Left ventricle myocardium inferior (tissue), 1 donor: ENCODE data around the gene PC. TPM values are rescaled to one million over a fixed set of nuclear protein-coding genes. Genes with fewer than 3 reads are reported as not detected.
"Not testable (repeated sequence)": the region's sequence is repeated elsewhere in the genome, so short reads cannot be mapped to it uniquely, and the experiment has no call there.

Experiments used
- DNase-seq: peaks from one replicate; pipeline ENCODE4 v3.0.0-alpha.2; 2020
- H3K27ac ChIP-seq: fragments of 200-600 bp; replicated peaks from 2 replicates; pipeline ENCODE4 v1.8.0; 2021
- H3K27me3 ChIP-seq: fragments of 200-600 bp; 2 replicates; pipeline ENCODE4 v1.8.0; 2021; ENCODE audit warnings: low read depth
- H3K36me3 ChIP-seq: fragments of 200-600 bp; 2 replicates; pipeline ENCODE4 v1.8.0; 2021
- H3K4me1 ChIP-seq: fragments of 200-600 bp; 2 replicates; pipeline ENCODE4 v1.8.0; 2021
- H3K4me3 ChIP-seq: fragments of 200-600 bp; 2 replicates; pipeline ENCODE4 v1.8.0; 2021; ENCODE audit warnings: mild to moderate bottlenecking, moderate library complexity
- H3K9me3 ChIP-seq: fragments of 200-600 bp; replicated peaks from 2 replicates; pipeline ENCODE4 v1.8.0; 2021
- CTCF ChIP-seq: fragments of 200-600 bp; IDR thresholded peaks from 2 replicates; pipeline ENCODE4 v1.8.0; 2021; ENCODE audit warnings: antibody characterized with exemption, mild to moderate bottlenecking, borderline replicate concordance
- intact Hi-C: fragments of 100-400 bp; cut with micrococcal nuclease; formaldehyde crosslinking; loops from one replicate; pipeline ENCODE4 v1.11.0; 2022
- total RNA-seq: library from RNA; stranded (reverse); fragmentation: NEBNext Ultra II Directional; extraction: Animal tissue kit (Norgen Biotek cat#: 25700); gene quantifications from one replicate; pipeline ENCODE4 v1.2.1, GENCODE V29; 2021
- donor health status: DM: no; HTN: yes; CAD: no; lungs with severe emphysema.

PC gene
- total RNA-seq, 1 donor from 2014 or later: 10.3 TPM

GRCh38 chr11:66815646-66816045 lies 142.5 kb downstream of the PC start:
- intact Hi-C loops: loop anchor here (10.0 kb wide), 1 partner anchor 101 kb away; no protein-coding TSS in a partner anchor
- H3K27ac ChIP-seq: no peak overlapping the region
- no peaks in the 10 kb centered on the region for H3K27me3 ChIP-seq
- no peak overlapping the region for H3K4me3 ChIP-seq
- no peaks in the 10 kb centered on the region for H3K36me3 ChIP-seq
- H3K4me1 ChIP-seq: no peaks in the 10 kb centered on the region
- no peak for DNase-seq
- no peak for TF ChIP-seq CTCF
- no peaks in the 10 kb centered on the region for H3K9me3 ChIP-seq

DNA sequence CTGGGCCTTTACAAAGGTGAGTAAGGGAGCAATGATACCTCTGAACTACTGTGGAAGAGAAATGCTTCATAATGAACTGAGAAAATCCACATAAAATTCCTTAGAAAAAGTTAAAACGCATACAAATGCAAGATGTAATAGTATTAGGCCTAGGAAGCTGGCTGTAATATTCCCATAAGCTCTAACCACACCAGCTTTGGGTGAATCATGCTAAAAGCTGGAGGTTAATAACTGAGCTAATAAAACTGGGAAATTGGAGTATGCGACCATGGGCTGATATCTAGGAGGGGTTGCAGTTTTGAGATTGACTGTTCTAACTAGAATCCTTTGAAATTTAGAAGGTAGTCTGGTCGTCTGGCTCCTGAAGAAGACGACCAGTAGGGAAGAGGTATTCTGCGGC lies 143.5 kb downstream of the PC start:
- intact Hi-C loops: loop anchor here (10.0 kb wide), 1 partner anchor 100 kb away; no protein-coding TSS in a partner anchor
- Histone ChIP-seq H3K27ac (no peak overlapping the region), H3K9me3 (no peaks in the 10 kb centered on the region), H3K4me1 (no peaks in the 10 kb centered on the region), H3K4me3 (no peak overlapping the region), H3K27me3 (no peaks in the 10 kb centered on the region), H3K36me3 (no peaks in the 10 kb centered on the region)
- no peak for DNase-seq
- no peak for TF ChIP-seq CTCF

- H3K27me3 ChIP-seq: no peaks in the 10 kb centered on the region
- intact Hi-C loops: loop anchor here (10.0 kb wide), 1 partner anchor 96 kb away; no protein-coding TSS in a partner anchor
- no peak for DNase-seq
- no peaks in the 10 kb centered on the region for H3K4me1 ChIP-seq
- no peak overlapping the region for H3K27ac ChIP-seq
- no peaks in the 10 kb centered on the region for H3K36me3 ChIP-seq
- no peak for TF ChIP-seq CTCF
- H3K9me3 ChIP-seq: no peaks in the 10 kb centered on the region
- H3K4me3 ChIP-seq: no peak overlapping the region
Observed at GRCh38 chr11:66810576-66811185, 147.5 kb downstream of the PC start.

GRCh38 chr11:66809592-66809991 lies 148.6 kb downstream of the PC start:
- no peak overlapping the region for H3K27ac ChIP-seq
- intact Hi-C loops: no loop called here
- no peaks in the 10 kb centered on the region for H3K4me1 ChIP-seq
- no peak overlapping the region for H3K4me3 ChIP-seq
- DNase-seq: no peak
- no peaks in the 10 kb centered on the region for H3K36me3 ChIP-seq
- no peak for TF ChIP-seq CTCF
- H3K27me3 ChIP-seq: no peaks in the 10 kb centered on the region
- H3K9me3 ChIP-seq: no peaks in the 10 kb centered on the region

DNA sequence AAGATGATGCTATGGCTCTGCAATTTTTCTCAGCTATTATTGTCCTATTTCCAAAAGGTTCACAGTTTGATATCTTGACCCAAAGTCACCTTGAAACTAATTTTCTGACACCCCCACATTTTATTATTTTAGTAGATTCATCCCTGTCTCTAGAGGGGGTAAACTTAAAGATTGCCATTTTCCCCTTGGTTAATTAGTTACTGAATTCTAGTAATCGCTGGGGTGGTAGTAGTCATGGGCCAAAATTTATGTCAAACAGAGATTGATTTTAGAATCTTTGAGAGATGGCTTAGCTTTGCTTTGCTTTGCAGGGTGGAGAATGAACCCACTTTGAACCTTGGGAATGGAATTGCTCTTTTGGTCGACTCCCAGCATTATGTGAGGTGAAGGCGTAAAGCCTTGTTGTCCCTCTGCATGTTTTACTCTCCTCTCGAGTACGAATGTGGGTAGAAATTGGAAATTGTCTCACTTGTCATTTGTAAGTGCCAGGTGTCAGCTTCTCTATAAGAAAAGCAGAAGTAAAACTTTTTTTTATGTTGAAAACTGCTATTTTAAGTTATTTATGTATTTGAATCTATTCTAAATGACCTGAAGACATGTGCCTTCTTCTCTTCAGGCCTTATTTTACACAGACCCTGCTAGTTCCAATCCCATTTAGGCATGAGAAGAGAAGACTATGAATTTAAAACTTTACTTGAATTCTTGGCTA lies 157.3 kb downstream of the PC start:
- Histone ChIP-seq H3K4me3 (no peak overlapping the region), H3K36me3 (no peaks in the 10 kb centered on the region), H3K27me3 (no peaks in the 10 kb centered on the region), H3K27ac (no peak overlapping the region), H3K9me3 (no peaks in the 10 kb centered on the region), H3K4me1 (no peaks in the 10 kb centered on the region)
- DNase-seq: no peak
- intact Hi-C loops: no loop called here
- no peak for TF ChIP-seq CTCF

GRCh38 chr11:66799815-66800214 lies 158.4 kb downstream of the PC start:
- H3K9me3 ChIP-seq, H3K4me3 ChIP-seq, H3K4me1 ChIP-seq, H3K27ac ChIP-seq, H3K36me3 ChIP-seq, intact Hi-C loops, DNase-seq, H3K27me3 ChIP-seq: not testable (repeated sequence)
